HCT116 (cell line): Measurements from ENCODE around the gene ANXA3. TPM values are rescaled to one million over a fixed set of nuclear protein-coding genes. Genes with fewer than 3 reads are reported as not detected.

Source experiments
- ATAC-seq: fragments of 200-7000 bp; cut with Tn5 transposase; 2 replicates; pipeline ENCODE4 v1.9.1; 2020; ENCODE audit warnings: mild to moderate bottlenecking, moderate library complexity
- BruUV-seq: library from RNA; stranded (reverse); fragments of 400-500 nt; replicated peaks from 2 replicates; lab custom pipeline; 2021; lab: Mats Ljungman, UMichigan
- CTCF ChIA-PET: fragments of 300-600 bp; sonication (Branson Sonifier 250); formaldehyde crosslinking; loops from one replicate; lab custom pipeline; 2021; ENCODE audit warnings: antibody characterized with exemption; lab: Charles Lee
- POLR2A ChIA-PET: fragments of 300-600, 350-600 bp; sonication (Branson Sonifier 250); formaldehyde crosslinking; loops from one replicate; lab custom pipeline; 2021; ENCODE audit warnings: antibody characterized with exemption; lab: Charles Lee
- RAD21 ChIA-PET, 2 experiments: fragments of 300-600 bp; sonication (Branson Sonifier 250); formaldehyde crosslinking; loops; one replicate each; lab custom pipeline; 2023; ENCODE audit warnings: low total read pairs in 2 of 2; ENCODE audit not compliant: uncharacterized antibody in 2 of 2, unreplicated experiment in 2 of 2, low non-redundant PET in 1 of 2; lab: Charles Lee
- DNase-seq: peaks from one replicate; pipeline ENCODE4 v3.0.0-alpha.2; 2010; ENCODE audit warnings: low read depth, low spot score
- H2AFZ ChIP-seq: fragments of 200-600 bp; shearing (Covaris generic), sonication (generic); 2 replicates; pipeline ENCODE4 v1.6.1; 2017; ENCODE audit warnings: low read depth, mixed run types, mixed read lengths, antibody characterized with exemption, low read length; ENCODE audit not compliant: poor library complexity, severe bottlenecking
- H3K27ac ChIP-seq: 2 replicates; pipeline ENCODE4 v1.5.1; 2012; ENCODE audit warnings: low read depth, low read length
- H3K27me3 ChIP-seq: fragments of 200-600 bp; sonication (generic); 2 replicates; pipeline ENCODE4 v1.6.1; 2016; ENCODE audit warnings: mixed run types, low read length, mixed read lengths; ENCODE audit not compliant: insufficient read depth
- H3K36me3 ChIP-seq, 2 experiments: fragments of 200-500 bp in 1 of 2; fragments of 200-600 bp in 1 of 2; sonication (Bioruptor generic) in 1 of 2; sonication (generic) in 1 of 2; 2 replicates each; pipeline versions ENCODE4 v1.5.1 to v1.6.1; 2014 to 2016; ENCODE audit warnings: low read length in 2 of 2, inconsistent platforms in 1 of 2, mixed read lengths in 1 of 2, mixed run types in 1 of 2; ENCODE audit not compliant: insufficient read depth in 2 of 2, control insufficient read depth in 1 of 2
- H3K4me1 ChIP-seq, 2 experiments: fragments of 200-600 bp in 1 of 2; sonication (generic) in 1 of 2; 2 replicates each; pipeline versions ENCODE4 v1.5.1 to v1.6.1; 2012 to 2017; ENCODE audit warnings: low read length in 2 of 2, inconsistent platforms in 1 of 2, mild to moderate bottlenecking in 1 of 2, mixed read lengths in 1 of 2, mixed run types in 1 of 2, moderate library complexity in 1 of 2; ENCODE audit not compliant: insufficient read depth in 2 of 2, control insufficient read depth in 1 of 2
- H3K4me2 ChIP-seq: fragments of 200-600 bp; sonication (generic); 2 replicates; pipeline ENCODE4 v1.6.1; 2017; ENCODE audit warnings: mixed run types, low read length, mixed read lengths
- H3K4me3 ChIP-seq, 2 experiments: fragments of 200-600 bp in 1 of 2; sonication (generic) in 1 of 2; replicated peaks in 1 of 2; 2 replicates each; pipeline ENCODE4 v1.5.1; 2011 to 2016; ENCODE audit warnings: low read length in 2 of 2, control low read depth in 1 of 2, low read depth in 1 of 2, mild to moderate bottlenecking in 1 of 2, mixed read lengths in 1 of 2, mixed run types in 1 of 2
- H3K79me2 ChIP-seq: fragments of 200-600 bp; sonication (generic); 2 replicates; pipeline ENCODE4 v1.6.1; 2017; ENCODE audit warnings: mild to moderate bottlenecking, mixed run types, low read length, moderate library complexity, mixed read lengths; ENCODE audit not compliant: insufficient read depth
- H3K9ac ChIP-seq: fragments of 200-600 bp; sonication (generic); 2 replicates; pipeline ENCODE4 v1.6.1; 2016; ENCODE audit warnings: low read length, mixed read lengths
- H3K9me2 ChIP-seq: fragments of 200-600 bp; sonication (generic), shearing (Covaris generic); 2 replicates; pipeline ENCODE4 v1.6.1; 2017; ENCODE audit warnings: mixed run types, mild to moderate bottlenecking, moderate library complexity; ENCODE audit not compliant: insufficient read depth
- H3K9me3 ChIP-seq, 2 experiments: fragments of 200-500 bp in 1 of 2; fragments of 200-600 bp in 1 of 2; sonication (Bioruptor generic) in 1 of 2; sonication (generic) in 1 of 2; 2 replicates each; pipeline ENCODE4 v1.6.1; 2014 to 2017; ENCODE audit warnings: low read length in 2 of 2, mixed read lengths in 2 of 2, inconsistent platforms in 1 of 2, low read depth in 1 of 2, mild to moderate bottlenecking in 1 of 2, mixed run types in 1 of 2, moderate library complexity in 1 of 2; ENCODE audit not compliant: control insufficient read depth in 1 of 2, insufficient read depth in 1 of 2
- H4K20me1 ChIP-seq: fragments of 200-600 bp; sonication (generic), shearing (Covaris generic); 2 replicates; pipeline ENCODE4 v1.6.1; 2017; ENCODE audit warnings: mixed run types, mild to moderate bottlenecking, moderate library complexity; ENCODE audit not compliant: insufficient read depth
- ATF3 ChIP-seq: IDR thresholded peaks from 2 replicates; pipeline ENCODE4 v1.6.1; 2012
- CBX3 ChIP-seq: IDR thresholded peaks from 2 replicates; pipeline ENCODE4 v1.6.1; 2012; ENCODE audit warnings: low read depth
- CEBPB ChIP-seq: IDR thresholded peaks from 2 replicates; pipeline ENCODE4 v1.6.1; 2012; ENCODE audit warnings: low read depth
- EGR1 ChIP-seq: IDR thresholded peaks from 2 replicates; pipeline ENCODE4 v1.6.1; 2012; ENCODE audit warnings: low read depth
- EZH2phosphoT487 ChIP-seq: fragments of 200-600 bp; IDR thresholded peaks from 2 replicates; pipeline ENCODE4 v1.6.1; 2018; ENCODE audit warnings: antibody characterized with exemption, borderline replicate concordance
- FOSL1 ChIP-seq: IDR thresholded peaks from 2 replicates; pipeline ENCODE4 v1.6.1; 2012; ENCODE audit warnings: low read depth
- JUND ChIP-seq: IDR thresholded peaks from 2 replicates; pipeline ENCODE4 v1.6.1; 2012
- POLR2AphosphoS5 ChIP-seq: IDR thresholded peaks from 2 replicates; pipeline ENCODE4 v1.6.1; 2011; ENCODE audit warnings: mild to moderate bottlenecking, low read depth, low read length, moderate library complexity
- RAD21 ChIP-seq: IDR thresholded peaks from 2 replicates; pipeline ENCODE4 v1.6.1; 2012; ENCODE audit warnings: low read depth, mild to moderate bottlenecking
- SRF ChIP-seq: IDR thresholded peaks from 2 replicates; pipeline ENCODE4 v1.6.1; 2012; ENCODE audit warnings: low read depth
- TCF7L2 ChIP-seq: IDR thresholded peaks from 2 replicates; pipeline ENCODE4 v1.7.0; 2011; ENCODE audit warnings: borderline replicate concordance, inconsistent platforms; ENCODE audit not compliant: insufficient read depth, insufficient read length; ENCODE audit errors: extremely low read depth
- ZFX ChIP-seq: fragments of 450-650 bp; IDR thresholded peaks from 2 replicates; pipeline ENCODE4 v1.6.1; 2017
- ZNF274 ChIP-seq: fragments of 200-500 bp; sonication (Bioruptor generic); IDR thresholded peaks from 2 replicates; pipeline ENCODE4 v1.6.1; 2014; ENCODE audit warnings: mild to moderate bottlenecking, low read depth, low read length, inconsistent platforms
- intact Hi-C: fragments of 100-400 bp; cut with micrococcal nuclease; formaldehyde crosslinking; loops from 2 replicates; pipeline ENCODE4 v1.10.0; 2022
- total RNA-seq: library from RNA; stranded (reverse); gene quantifications from one replicate; pipeline ENCODE4 v1.2.1, GENCODE V29; 2021; ENCODE audit not compliant: unreplicated experiment
- TF ChIP-seq, protein P1 (sequence below), 3 experiments: fragments of 200-600 bp in 1 of 3; sonication (generic) in 1 of 3; IDR thresholded peaks in 2 of 3; conservative IDR thresholded peaks in 1 of 3; 2 replicates each; pipeline ENCODE4 v1.5.1; 2012 to 2017; ENCODE audit warnings: low read depth in 2 of 3, low read length in 2 of 3, antibody characterized with exemption in 1 of 3, borderline replicate concordance in 1 of 3, control low read depth in 1 of 3, mild to moderate bottlenecking in 1 of 3, mixed read lengths in 1 of 3, mixed run types in 1 of 3, moderate library complexity in 1 of 3; ENCODE audit not compliant: insufficient read depth in 1 of 3
- TF ChIP-seq, protein P2 (sequence below): IDR thresholded peaks from 2 replicates; pipeline ENCODE4 v1.6.1; 2011; ENCODE audit warnings: mild to moderate bottlenecking, low read length, moderate library complexity; ENCODE audit not compliant: insufficient replicate concordance; ENCODE audit errors: extremely low read depth

The ANXA3 gene
- total RNA-seq, 1 experiment from 2014 or later, result 158 TPM

DNA sequence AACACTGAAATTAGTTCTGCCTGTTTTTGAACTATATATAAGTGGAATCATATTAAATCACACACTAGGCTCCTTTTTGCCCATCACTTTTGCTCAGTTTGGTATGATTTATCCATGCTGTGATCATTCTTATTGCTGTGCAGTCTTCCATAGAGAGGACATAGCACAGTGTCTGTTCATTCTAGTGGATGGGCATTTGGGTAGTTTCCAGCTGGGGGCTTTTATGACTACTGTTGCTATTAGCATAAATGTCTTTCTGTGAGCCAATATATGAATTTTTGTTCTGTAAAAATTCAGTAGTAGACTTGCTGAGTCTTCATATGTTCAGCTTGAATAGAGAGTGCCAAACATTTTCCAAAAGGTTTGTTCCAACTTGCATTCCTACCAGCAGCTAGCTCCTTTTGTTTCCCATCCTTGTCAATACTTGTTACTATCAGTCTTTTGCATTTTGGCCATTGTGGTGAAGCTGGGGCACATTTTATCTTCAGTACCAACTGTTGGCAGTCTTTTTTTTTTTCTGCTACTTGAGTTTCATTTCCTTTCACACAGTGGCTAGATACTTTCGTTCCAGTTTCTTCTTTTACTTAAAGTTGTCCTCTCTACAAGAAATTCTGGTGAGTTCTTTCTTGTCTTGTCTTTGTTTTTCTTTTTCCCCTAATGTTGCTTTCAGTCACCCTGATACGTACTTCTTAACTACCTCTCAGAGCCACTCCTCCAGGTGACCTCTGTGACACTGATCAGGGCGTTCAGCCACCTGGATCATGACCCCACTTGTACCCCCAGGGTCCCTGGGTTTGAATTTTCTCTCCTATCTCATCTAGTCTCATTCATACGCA, 87.0 kb downstream of the ANXA3 start:
- ATAC-seq (no peak), DNase-seq (no peak)
- Histone ChIP-seq H3K9me2 (no peaks in the 10 kb centered on the region), H2AFZ (no peak overlapping the region), H3K4me1 (peaks cover 0 to 10% of the 10 kb centered on the region in 2 experiments; a peak in 2 of 4 replicates), H3K9me3 (no peaks in the 10 kb centered on the region), H3K27me3 (no peaks in the 10 kb centered on the region), H3K4me3 (no peak overlapping the region), H3K9ac (no peak overlapping the region), H3K4me2 (no peak overlapping the region), H3K36me3 (no peaks in the 10 kb centered on the region), H3K27ac (no peak overlapping the region), H4K20me1 (no peaks in the 10 kb centered on the region), H3K79me2 (no peaks in the 10 kb centered on the region)
- ChIA-PET CTCF (no interaction called here), POLR2A (no interaction called here), RAD21 (no interaction called here)
- TF ChIP-seq, protein P1, sequence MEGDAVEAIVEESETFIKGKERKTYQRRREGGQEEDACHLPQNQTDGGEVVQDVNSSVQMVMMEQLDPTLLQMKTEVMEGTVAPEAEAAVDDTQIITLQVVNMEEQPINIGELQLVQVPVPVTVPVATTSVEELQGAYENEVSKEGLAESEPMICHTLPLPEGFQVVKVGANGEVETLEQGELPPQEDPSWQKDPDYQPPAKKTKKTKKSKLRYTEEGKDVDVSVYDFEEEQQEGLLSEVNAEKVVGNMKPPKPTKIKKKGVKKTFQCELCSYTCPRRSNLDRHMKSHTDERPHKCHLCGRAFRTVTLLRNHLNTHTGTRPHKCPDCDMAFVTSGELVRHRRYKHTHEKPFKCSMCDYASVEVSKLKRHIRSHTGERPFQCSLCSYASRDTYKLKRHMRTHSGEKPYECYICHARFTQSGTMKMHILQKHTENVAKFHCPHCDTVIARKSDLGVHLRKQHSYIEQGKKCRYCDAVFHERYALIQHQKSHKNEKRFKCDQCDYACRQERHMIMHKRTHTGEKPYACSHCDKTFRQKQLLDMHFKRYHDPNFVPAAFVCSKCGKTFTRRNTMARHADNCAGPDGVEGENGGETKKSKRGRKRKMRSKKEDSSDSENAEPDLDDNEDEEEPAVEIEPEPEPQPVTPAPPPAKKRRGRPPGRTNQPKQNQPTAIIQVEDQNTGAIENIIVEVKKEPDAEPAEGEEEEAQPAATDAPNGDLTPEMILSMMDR (IDR thresholded peaks at IDR 0.05 in 2 of 3, conservative IDR thresholded peaks at IDR 0.05 in 1 of 3; ENCODE audit: borderline replicate concordance in 1 of 3, insufficient read depth in 1 of 3, low read depth in 2 of 3, low read length in 2 of 3), result no peak
- TF ChIP-seq EGR1 (no peak), JUND (no peak), ZFX (no peak), EZH2phosphoT487 (no peak), ATF3 (no peak), CBX3 (no peak), RAD21 (no peak), FOSL1 (no peak), POLR2AphosphoS5 (no peak), TCF7L2 (no peak), CEBPB (no peak), ZNF274 (no peak), SRF (no peak)
- TF ChIP-seq, protein P2, sequence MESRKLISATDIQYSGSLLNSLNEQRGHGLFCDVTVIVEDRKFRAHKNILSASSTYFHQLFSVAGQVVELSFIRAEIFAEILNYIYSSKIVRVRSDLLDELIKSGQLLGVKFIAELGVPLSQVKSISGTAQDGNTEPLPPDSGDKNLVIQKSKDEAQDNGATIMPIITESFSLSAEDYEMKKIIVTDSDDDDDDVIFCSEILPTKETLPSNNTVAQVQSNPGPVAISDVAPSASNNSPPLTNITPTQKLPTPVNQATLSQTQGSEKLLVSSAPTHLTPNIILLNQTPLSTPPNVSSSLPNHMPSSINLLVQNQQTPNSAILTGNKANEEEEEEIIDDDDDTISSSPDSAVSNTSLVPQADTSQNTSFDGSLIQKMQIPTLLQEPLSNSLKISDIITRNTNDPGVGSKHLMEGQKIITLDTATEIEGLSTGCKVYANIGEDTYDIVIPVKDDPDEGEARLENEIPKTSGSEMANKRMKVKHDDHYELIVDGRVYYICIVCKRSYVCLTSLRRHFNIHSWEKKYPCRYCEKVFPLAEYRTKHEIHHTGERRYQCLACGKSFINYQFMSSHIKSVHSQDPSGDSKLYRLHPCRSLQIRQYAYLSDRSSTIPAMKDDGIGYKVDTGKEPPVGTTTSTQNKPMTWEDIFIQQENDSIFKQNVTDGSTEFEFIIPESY, result no peak
- intact Hi-C loops, result no loop called here
- BruUV-seq, result no TSS peak
